Fibroblast of skin of right biceps (primary cell): ENCODE measurements around the gene CNTNAP3B.
"Not testable (repeated sequence)": the region's sequence is repeated elsewhere in the genome, so short reads cannot be mapped to it uniquely, and the experiment has no call there.

Source experiments
- DNase-seq: peaks from one replicate; pipeline ENCODE4 v3.0.0-alpha.2; 2013

The CNTNAP3B gene

DNA sequence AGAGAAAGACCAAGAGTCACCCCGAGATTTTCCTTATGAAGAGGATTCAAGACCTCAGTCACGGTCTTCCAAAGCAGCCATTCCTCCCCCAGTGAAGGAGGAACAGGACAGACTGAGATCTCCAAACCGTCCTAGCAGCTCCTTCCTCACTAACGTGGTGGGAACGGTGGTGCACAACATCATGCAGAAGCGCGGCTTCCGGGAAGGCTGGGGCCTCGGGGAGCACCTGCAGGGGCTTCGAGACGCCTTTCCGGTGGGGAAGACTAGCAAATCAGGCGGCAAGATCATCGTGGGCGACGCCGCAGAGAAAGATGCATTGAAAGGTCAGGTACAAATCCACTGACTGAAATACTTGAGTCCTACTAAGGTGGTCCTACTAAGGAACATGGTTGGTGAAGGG lies 154.3 kb downstream of the CNTNAP3B start:
- DNase-seq, result not testable (repeated sequence)

DNA sequence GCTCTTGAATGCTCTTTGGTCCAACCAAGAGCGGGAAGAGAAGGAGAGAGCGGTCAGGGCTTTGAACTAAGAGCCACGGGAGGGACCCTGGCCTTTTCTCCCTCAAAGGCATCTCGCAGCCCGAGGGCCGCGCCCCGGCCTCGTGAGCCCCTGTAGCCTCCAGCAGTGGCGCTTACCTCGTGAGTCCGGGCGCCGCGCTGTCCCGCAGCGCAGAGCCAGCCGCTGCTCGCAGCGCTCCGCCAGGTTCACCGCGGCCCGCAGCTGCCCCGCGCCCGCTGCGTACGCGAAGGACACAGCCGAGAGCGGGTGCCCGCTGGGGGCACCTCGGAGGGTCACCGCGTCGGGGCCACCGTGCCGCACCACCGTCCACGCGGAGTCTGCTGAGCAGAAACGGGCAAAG lies 176.2 kb downstream of the CNTNAP3B start:
- not testable (repeated sequence) for DNase-seq

DNA sequence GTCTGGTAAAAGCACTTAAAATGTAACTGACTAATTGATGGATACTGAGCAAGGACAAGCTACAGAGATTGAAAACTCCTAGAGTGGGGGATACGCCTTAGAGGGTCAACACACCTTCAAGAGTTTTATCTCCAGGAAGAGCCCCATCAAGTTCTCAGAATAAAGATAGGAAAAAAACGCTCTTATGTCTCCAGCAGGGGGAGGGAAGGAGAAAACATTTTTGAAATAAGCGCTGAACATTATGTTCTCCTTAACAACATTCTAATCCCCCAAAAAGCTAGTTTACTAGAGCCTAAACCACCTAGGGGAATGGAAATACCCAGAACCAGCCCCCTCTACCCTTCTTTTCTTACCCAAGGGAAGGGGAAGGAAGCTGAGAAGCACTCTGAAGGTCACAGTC lies 187.5 kb downstream of the CNTNAP3B start:
- not testable (repeated sequence) for DNase-seq

DNA sequence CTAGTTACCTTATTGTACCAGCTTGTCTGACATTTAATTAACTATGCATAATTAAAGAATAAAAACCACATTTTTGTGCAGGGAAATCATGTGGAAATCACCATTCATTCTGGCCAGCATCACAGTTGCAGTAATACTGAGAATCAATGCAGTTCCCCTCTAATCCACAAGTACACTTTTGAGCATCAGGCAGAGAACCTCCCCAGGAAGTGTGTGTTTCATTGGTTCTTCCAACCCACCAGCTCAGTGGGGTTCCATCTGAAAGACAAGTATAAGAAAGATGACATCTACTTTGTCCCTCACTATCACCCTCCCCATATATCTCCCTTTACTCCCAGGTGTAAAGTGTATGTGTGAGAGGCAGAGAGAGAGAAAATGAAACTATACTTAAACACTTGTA lies 191.1 kb downstream of the CNTNAP3B start:
- DNase-seq, result not testable (repeated sequence)

DNA sequence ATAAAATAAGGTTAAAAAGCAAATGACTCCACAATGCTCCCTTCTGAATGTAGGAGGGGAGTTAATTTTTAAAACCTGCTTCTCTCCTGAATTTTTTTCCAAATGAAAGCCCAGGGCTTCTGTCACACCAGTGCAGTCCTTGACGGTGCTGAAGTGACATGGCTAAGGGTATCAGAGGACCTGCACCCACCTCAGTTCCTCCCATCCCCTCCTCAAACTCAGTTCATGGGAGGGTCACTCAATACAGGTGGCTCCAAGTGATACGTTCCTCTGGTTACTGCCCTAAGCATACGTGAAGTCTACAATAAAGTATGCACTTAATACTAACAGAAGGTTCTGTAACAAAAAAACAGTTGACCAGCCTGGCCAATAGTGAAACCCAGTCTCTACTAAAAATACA lies 193.5 kb downstream of the CNTNAP3B start:
- not testable (repeated sequence) for DNase-seq

DNA sequence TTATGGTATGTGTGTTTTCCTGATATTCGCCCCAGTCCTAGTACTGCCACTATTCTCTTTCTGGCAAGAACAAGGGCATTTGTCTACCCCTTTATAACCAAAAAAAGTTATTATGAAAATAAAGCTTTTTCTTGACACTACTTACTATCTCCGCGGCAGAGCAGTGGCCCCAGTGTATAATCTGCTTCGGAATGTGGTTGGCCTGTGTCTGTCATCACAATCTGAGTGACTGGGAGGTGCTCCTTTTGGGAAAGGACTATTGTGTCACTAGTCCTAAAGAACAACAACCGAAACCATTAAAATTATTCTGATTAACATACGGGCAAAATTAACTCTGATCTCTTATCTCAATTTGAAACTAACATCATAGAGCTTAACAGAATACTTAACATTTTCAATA lies 200.1 kb downstream of the CNTNAP3B start:
- not testable (repeated sequence) for DNase-seq

DNA sequence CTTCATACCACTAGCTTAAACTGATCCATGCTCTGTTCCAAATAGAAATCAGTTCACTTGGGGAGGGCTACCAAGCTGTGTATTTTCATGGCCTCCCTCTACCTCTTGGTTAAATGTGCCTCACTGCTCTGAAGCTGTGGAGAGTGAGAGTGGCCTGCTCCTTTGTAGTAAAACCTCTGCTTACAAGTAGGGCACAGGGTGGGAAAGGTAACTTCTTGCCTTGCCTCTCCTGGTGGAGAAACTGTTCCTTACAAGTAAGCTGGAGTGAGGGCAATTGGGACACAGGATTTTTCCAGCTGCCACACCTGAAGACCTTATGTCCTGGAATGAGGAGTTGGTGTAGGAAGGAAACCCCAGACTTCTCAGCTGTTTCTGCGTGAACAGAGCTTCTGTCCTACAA lies 211.9 kb downstream of the CNTNAP3B start:
- DNase-seq, result not testable (repeated sequence)

DNA sequence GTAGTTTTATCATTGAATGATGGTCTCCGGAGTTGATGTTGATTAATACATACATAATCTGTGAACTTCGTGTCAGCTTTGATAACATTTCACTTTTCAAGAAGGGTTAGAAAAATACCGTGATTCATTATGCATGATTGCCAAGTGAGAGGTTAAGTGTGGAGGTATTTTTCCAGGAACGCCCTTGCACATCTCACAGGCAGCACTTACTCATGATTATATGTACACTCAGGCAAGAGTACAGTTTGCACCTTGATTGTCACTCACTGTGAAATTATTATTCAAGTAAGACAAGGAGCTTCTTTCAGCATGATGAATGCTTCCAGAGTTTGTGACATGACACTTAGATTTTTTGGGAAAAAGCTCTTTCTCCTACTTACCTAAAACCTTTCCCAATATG lies 223.7 kb downstream of the CNTNAP3B start:
- not testable (repeated sequence) for DNase-seq

DNA sequence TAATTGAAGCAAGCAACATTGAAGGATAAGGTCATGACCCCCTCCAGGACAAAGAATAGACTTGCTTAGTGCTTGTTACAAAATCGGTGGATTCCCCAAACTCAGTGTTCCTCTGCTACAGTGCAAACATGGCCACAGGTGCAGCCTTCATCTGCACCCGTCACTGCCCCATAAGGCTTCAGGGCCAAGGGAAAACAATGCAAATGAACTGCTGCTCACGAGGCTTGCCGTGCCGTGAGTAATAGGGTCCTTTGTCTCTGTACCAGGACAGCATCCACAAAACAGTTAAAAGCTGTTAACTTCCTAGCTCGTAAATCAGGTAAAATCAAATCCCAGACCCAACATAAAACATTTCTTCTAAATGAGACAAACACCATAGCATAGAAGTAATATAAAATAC lies 226.5 kb downstream of the CNTNAP3B start:
- not testable (repeated sequence) for DNase-seq

DNA sequence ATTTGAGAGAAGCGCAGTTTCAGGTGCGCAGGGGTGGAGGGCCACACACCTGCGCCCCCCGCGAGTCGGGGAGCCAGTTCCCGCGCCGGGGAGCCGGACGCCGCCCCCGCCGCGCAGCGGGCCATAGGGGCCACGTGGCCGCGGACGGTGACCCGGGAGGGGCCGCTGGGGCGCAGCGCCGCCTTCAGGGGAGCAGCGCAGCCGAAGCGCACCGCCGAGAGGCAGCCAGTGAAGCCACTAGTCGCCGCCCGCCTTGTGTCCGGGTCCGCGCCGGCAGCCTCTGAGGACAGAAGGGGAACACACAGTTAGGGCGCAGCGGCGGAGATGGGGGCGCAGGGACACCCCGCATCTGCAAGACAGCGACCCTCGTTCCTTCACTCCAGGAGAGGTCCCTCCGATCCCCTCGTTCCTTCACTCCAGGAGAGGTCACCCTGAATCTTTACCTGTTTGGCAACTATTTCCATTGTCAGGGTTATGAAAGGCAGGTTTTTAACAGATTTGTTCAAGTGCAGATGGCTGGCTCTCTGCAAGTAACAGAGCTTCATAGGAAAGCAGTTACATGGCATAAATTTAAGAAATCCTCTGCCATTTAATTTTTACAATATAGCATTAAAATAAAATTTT lies 230.4 kb downstream of the CNTNAP3B start:
- DNase-seq, result not testable (repeated sequence)

DNA sequence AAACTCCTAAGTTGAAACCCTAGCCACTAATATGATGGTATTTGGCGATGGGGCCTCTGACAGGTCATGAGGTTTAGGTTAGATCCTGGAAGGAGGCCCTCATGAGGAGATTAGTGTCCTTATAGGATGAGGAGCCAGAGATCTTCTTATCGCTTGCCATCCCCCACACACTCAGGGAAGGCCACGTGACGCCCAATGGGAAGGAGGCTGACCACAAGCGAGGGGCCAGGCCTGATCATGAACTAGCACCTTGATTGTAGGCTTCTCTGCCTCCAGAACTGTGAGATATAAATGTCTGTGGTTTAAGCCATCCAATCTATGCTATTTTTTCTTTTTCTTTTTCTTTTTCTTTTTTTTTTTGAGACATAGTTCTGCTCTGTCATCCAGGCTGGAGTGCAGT lies 254.7 kb downstream of the CNTNAP3B start:
- DNase-seq, result not testable (repeated sequence)

DNA sequence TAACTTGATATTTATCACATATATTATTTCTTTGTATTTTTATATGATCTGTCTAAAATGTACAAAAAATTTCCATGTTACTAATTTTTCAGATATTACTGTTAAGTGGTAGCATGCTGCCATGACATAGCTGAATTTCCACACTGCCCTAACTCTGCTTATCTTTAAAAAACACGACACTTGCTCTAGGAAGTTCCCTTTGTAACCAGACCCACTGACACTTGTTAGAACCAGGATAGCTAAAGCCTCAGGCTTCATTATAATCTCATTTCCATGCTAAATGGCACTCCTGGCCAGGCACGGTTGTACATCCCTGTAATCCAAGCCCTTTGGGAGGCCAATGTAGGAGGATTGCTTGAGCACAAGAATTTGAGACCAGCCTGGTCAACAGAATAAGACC lies 273.8 kb downstream of the CNTNAP3B start:
- not testable (repeated sequence) for DNase-seq

DNA sequence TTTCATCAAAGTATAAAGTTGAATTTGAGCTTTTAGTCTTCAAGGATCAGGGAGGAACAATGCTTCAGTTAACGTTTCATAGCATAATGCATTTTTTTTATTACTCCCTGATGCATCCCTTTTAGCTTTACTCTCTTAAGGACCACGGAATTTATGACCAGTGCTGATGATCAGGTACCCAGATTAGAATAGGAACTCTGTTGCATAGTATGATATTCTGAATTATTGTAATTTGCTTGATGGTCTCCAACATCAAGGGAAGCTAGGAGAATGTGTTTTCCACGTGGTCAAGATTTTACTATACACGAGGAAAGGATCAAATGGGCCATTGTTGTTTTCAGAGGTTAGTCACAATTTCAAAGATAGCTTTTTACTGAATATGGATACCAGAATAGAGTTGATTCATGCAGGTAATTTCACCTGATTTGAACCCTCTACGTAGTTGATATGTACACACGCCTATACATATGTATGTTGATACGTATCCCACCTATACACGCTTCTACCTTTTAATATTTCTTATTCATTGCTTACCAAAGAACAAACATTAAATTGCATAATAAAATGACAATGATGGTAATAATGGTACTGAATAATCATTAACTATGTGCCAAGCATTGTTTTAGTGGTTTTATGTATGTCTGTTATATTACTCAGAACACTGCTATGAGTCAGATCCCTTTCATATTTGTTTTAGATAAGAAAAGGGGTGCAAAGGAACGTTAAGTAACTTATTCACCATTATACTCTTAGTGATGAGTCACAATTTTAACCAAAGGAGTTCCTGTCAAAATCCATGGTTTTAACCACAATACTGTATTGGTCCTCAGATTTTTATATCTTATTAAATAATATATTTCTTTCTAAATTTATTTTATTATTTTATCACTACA lies 277.1 kb downstream of the CNTNAP3B start:
- not testable (repeated sequence) for DNase-seq

DNA sequence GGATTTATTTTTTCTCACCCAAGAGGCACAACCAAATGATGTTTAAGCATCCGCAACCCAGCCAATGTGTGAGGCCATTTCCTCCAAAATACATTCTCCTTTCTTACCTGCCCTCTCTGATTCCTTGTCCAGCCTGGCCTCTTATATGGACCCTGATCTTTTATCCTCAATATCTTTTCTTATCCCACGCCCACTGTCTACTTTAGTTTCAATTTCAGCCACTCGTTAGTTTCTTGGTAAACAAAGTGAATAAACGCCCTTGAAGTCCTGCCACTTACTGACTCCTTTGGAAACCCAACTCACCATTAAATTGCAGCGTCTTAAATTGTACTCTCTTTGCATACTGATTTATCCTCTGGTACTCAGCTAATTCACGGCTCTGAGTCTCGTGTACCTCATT lies 281.4 kb downstream of the CNTNAP3B start:
- DNase-seq, result not testable (repeated sequence)
